HG02885 (cell line): Measurements from ENCODE around the gene TMEM132C.

ENCODE experiments used
- ATAC-seq: cut with Tn5 transposase; IDR thresholded peaks from one replicate; pipeline ENCODE4 v1.9.1; 2021; ENCODE audit warnings: mild to moderate bottlenecking; ENCODE audit not compliant: unreplicated experiment, poor library complexity

TMEM132C gene

DNA sequence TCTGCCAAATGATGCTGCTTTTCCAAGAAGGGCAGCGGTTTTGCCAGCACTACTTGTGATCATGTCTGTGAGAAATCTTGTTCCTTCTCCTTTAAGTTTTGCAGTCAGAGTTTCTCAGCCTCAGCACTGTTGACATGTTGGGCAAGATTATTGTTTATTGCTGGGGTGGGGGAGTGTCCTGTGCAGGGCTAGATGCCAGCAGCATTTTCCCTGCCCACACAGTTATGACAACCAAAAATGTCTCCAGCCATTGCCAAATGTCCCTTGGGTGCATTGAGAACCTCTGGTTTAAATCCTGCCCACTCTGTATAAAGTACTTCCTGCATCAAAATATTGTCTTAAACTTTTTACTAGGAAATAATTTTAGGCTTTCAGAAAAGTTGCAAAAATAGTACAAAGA, 20.0 kb downstream of the TMEM132C start:
- no peak for ATAC-seq

DNA sequence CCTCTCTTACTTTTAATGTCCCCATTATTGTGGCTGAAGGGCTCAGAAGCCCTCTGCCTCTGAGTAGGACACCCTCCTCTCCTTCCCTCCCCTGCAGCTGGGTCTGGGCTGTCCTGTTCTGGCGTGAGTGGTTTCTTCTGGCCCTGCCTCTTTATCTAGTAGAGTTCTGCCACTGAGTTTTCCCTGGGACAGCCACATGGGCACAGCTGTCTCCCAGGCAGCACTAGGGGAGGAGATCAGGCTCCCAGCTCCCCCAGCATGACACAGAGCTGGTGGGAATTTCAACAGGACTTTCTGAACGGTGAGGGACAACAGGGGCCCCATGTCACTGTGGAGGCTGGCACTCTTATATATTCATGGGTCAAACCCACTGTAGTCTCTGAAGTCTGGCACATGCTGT, 21.4 kb downstream of the TMEM132C start:
- ATAC-seq, result no peak

DNA sequence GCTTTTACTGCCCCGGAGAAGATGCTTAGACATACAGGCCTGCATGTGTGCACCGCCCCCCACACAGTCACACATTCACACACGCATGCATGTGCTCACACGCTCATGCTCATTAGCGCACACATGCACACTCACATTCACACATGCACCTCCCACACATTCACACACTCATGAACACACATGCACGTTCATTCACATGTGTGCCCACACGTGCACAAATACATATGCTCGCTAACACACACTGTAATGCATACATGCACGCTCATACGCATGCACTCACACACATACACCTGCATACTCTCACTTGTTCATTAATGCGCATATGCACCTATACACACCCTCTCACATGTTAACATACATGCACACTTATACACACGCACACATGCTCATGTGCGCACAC, 21.9 kb downstream of the TMEM132C start:
- no peak for ATAC-seq

DNA sequence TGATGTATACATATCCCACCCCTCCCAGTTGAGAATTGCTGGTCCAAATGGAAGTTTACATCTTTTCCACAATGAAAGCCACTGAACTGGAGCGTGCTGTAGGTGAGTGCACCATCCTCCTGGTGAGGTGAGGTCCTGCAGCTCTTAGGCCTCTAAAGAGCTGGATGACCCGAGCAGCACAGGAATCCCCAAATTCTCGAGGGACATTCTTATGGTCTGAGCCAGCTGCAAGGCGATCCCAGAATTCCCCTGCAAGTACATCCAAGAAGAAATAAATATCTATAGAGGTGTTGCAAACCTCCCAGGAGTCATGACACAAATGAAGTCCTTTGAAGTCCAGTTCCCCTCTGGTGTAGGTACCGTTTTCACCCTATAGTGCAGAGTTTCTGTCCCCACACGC, 24.0 kb downstream of the TMEM132C start:
- ATAC-seq, result no peak

DNA sequence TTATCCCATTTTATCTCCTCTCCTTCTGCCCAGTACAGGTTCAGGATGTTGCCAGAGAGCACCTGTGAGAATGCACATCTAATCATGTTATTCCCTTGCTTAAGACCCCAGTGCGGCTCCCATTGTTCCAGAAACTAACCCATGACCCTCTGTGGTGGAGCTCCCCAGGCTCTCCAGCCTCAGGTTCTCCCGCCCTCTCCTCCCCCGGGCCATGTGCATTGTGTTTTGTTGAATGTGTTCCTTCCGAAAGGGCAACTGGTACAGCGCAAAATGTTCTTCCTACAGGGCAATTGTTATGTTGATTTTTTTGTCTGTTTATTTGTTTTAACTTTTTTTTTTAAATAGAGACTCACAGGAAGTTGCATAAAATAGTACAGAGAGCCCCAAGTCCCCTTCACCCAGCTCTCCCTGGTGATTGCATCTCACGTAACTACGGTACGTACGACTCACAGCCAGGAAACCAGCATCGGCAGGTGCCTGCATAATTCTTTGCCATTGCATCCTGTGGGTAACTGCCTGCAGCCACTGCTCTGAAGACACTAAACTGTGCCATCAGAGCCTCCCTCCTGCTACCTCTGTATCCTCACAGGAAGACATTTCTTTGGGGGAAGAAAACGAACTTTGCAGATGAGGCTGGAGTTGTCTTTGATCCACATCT, 31.2 kb downstream of the TMEM132C start:
- no peak for ATAC-seq

DNA sequence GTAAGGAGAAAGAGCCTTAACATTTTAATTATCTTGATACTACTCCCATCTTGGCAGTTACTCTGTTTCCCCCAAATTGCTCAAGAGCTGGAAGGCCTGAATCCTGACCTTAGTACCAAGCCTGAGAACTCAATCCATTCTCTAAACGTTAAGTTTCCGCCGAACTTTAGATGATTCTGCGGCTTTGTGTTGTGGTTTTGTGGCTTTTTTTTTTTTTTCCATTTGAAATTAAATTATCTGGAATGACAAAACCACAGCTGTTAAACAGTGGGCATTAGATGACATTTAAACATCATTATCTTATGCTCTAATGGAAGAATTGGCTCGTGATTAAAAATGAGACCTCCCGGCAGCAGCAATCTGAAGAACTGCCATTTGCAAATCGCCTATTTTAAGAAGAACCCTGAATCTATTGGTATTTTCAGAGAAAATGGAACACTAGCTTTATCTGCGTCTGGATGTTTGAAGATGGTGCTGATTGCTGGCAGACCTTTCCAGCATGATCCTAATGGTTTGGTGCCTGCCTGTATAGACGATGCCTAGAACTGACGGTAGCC, 38.4 kb downstream of the TMEM132C start:
- ATAC-seq, result no peak

DNA sequence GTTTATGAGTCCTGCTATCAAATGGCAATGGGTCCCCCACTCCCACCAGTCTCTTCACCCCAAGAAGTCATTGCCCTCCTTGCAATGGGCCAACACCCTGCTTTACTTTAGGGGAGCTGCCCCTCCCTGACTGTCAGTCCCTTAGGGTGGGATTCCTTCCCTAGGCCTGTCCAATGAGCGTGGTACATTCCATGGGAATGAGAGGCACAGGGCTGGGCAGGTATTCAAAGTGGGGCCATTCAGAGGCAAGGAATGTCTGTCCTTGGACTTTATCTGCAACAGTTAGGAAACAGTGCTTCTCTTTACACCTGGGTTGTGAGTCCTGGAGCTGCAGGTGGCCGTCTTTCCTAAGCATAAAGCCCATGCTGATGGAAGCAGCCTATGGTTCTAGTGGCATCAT, 40.8 kb downstream of the TMEM132C start:
- ATAC-seq, result no peak

DNA sequence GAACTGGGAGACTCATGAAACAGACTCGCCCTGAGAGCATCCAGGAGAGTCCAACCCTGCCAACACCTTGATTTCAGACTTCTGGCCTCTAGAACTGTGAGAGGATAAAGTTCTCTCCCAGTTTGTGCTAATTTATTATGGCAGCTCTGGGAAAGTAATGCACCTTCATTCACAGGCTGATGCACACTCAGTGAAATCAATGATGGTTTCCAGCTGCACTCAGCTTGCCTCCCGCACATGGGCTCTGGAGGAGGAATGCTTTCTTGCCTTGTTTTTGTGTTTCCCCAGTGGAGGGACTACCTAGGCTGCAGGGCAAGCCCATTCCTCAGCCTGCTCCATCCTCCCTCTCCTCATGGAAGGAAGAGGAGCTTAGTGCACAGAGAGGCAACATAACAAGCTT, 45.7 kb downstream of the TMEM132C start:
- ATAC-seq, result no peak

DNA sequence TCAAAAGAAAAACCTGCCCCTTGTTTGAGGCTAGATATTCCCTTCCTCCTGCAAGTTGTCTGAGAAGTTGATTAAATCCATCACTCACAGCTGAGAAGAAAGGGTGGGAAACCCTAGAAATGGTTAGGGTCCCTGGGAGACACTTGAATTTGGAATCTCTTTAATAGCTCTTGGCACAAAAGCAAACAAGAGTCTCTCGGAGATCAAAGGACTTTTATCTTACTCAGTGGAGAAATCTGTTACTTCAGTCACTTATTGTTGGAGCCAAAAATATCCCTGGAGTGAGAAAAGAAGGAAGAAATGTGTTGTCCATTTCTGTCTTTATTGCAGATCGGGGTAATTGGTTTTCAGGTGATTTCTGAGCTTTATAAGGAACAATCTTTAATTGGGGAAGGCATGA, 47.0 kb downstream of the TMEM132C start:
- no peak for ATAC-seq

DNA sequence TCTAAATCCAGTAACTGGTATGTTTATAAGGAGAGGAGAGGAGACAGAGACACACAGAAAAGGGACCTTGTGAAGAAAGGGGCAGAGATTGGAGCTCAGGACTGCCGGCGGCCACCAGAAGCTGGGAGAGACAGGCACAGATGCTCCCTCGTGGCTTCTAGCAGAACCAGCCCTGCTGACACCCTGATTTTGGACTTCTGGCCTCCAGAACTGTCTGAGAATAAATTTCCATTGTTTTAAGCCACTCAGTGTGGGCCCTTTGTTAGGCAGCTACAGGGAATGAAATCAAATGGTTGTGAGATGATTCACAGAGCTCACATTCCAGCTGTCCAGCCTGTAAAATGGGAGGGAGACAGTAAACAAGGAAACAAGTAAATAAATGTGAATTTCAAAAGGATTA, 47.6 kb downstream of the TMEM132C start:
- ATAC-seq, result no peak

DNA sequence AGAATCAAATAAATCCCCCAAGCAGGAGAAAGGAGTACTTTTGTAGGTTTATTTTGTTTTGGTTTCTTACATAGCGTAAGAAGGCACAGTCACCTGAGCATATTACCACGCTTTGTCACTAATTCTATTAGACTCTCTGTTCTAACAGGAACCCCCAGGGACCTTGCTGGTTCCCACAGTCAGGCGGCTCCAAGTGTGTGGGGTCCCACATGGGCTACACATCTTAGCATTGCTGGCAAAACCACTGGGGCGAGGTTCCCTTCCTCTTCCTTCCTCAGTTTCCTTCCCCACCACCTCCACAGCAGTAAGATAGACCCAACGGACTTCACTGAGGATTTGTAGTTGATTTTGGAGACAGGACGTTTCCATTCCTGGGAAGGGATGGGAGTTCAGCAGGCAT, 49.1 kb downstream of the TMEM132C start:
- no peak for ATAC-seq

DNA sequence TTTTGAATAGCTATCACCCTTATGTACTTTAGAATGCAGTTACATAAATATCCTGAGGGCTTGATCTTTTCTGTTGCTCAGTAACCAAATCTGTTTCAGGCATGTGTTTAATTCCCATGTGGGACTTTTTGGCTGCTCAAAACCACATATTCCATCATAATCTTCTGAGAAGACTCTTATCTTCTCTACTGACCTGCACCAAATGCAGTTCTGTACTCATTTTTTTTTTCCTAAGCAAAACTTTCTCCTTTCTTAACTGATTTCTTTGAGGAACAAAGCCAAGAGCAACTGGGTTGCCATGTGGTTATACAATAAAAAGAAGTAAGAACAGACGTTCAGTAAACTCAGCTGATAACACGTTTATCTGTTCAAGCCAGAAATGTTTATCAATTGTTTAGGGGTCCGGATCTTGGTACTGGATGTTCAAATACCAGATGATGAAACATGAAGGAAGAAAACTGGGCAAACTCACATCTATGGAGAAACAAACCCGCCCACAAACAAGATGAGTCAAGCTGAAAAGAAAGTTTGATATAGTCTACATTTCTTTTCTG, 50.1 kb downstream of the TMEM132C start:
- no peak for ATAC-seq

DNA sequence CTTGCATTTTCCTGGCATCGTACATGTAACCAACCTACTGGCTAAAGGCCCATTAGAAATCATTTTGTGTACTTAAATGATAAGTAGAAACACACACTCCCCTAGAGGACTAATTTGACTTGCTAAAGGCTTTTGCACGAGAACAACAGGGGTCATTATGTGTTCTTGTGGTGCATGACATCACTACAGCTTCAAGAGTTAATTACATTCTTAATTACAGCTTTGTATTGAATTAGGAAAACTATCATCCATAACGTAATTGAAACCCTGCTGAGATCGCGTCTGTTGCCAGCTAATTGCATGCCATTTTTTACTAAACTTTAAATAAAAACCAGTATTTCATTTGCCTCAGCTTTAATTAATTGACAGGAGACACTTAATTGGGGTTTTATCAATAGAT, 51.4 kb downstream of the TMEM132C start:
- no peak for ATAC-seq

DNA sequence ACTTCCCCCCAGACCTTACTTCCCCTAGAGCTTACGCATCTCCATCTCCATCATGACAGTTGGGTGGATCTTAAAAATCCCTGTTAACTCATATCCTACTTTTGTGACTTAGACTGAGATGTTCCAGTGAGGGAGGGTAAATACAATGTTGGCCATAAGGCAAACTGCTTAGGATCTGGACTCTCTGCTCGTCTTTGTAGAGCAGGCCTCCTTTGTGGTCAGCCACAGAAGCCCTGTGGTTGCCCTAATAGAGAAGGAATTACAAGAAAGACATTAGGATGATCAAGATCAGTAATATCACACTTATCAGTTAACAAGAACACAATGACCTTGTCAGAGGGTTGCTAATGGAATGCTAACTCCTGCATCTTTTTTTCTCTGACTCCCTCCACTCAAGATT, 52.0 kb downstream of the TMEM132C start:
- ATAC-seq, result no peak

DNA sequence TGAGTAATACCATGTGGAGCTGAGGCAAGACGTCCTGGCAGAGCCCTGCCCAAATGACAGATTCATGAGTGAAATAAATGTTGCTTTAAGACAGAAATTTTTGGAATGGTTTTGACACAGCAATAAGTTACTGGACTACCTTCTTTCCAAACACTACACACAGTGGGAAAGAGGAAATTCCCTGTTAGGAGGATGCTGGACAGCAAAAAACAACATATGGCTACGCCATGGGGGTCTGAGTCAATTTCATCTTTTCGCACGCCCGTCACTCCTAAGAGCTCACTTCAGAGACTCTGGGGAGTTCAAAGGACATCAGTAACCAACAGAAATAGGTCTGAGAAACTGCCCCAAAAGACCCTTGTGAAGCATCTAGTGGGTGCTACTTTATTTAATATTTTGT, 55.4 kb downstream of the TMEM132C start:
- no peak for ATAC-seq

DNA sequence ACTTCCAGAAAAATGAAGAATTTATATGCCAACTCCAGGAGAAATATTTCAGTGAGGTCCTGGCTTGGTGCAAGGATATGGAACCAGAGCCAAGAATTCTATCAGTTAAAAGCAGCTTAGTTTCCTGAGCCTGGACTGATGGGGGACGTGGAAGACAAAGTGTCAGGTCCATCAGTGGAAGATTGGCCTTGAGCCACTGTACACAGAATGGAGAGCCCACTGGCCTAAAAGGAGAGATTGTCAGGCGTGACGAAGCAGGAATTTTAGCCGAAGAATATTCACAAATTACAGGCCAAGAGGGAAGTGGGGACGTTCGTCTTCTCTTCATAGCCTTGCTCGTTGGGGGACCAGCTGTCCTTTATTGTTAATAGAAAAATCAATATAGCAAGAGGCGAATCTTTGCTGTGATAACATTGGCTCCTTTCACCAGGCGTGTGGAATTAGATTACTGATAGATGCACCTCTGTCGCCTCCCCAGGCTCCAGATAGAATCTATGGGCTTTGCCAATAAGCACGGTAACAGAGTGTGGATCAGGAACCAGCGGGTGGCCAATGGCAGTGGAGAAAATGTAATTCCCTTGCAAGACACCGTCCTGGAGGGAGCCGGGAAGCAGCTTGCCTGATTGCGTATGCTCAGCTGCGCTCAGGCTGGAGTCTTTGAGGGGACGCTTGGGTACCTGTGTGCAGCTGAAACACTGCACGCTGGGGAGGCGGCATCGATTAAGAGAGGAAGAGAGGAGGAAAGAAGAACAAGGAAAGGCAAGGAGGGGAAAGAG, 56.4 kb downstream of the TMEM132C start:
- no peak for ATAC-seq

DNA sequence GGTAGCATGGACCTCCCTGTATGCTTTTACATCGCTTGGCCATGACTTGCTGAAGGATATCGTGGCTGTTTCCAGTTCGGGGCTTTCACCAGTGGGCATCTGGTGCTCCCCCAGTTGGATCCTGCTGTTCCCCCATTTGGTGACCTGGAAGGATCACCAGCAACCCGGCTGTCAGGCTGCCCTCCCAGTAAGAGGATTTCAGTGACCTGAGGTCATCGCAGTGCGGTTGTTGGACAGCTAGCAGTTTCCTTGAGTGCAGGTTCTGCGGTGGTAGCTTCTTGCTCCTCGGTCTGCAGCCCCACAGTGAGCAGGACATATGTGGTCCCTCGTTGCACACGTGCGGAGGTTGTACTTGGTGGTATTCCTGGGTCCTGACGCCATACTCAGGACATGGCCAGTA, 58.7 kb downstream of the TMEM132C start:
- ATAC-seq, result no peak

DNA sequence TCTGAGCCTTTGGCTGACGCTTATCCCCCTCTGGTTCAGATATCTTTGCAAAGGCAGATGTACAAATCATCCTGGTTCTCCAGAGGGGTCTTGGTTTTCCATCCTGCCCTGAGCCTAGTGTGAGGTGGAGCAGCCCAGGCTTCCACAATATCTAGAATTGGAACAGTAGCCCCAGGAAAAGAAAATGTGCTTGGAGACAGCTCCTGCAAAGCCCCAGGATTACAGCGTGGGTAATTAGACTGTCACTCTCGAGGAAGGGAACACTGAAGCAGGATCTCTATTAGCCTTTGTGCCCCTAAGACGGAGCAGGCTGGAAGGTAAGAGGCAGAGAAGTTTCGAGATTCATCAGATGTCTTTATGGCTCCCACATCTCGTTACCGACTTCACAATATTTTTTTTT, 59.4 kb downstream of the TMEM132C start:
- no peak for ATAC-seq

DNA sequence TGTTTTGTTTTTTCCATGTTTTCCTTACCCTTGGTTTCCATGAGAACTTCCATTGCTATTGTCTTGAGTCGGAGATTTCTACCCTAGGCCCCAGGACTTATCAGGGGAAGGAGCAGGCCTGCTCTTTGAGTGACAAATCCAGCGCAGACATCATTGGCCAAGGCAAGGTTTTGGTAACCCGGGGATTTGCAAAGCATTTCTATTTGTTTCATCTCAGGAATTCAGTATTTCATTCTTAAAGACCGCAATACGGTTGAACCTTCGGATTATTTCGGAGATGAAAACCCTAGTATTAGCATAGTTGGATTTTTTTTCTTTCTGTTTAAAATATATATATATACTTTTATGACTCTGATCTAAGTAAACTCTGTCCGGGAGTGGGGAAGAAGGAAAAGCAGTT, 62.0 kb downstream of the TMEM132C start:
- ATAC-seq, result no peak

DNA sequence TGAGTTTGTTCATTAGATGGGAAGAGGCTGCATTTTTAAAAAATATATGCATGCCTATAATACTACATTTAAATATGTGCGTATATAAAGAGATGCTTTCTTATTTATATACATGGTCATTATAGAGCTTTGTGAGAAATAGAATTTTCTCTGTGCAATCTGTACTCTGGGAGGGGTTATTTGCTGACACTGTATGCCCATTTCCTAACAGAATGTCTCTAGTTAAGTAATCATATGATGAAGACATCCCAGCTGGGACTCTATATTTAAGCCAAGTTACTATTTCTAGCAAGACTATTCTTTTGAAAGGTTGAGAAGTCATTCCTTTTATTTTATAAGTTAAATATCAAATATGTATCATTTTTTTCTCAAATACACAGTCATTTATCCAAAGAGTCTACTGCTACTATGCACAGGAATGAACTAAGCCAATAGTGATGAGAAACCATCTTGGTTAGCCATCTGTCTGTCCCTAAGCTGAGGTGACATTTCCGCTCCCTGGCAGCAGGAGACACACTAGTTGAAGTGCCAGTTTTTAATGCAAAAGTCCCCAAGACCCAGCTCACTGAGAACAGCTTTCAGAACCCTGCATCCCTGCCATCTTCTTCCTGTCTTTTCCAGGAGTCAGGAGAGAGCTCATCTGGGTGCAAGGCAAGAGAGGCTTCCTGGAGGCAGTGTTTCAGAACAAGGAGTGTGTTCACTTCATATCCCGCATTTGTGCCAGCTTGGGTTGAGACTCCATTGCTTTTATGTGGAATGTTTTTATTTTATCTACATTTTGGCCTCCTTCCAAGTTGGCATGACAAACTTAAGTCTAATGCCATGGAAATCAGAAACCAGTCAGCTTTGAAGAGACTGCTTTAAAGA, 69.5 kb downstream of the TMEM132C start:
- no peak for ATAC-seq

DNA sequence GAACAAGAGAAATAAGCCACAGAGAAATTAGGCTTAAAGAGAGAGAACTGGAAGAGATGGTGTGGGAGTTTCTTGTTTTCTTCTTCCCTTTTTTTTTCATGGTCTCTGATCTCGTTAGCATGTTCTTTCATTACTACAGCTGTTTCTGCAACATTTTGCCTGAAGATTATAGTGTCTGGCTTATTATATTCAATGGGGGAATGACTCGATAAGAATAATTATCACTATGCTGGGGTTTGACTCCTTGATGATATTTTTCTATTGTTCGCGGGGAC, 70.0 kb downstream of the TMEM132C start:
- ATAC-seq, result no peak
